K562 (cell line): ENCODE measurements around the gene STEEP1. TPM values are rescaled to one million over a fixed set of nuclear protein-coding genes. Genes with fewer than 3 reads are reported as not detected.
"Not testable (repeated sequence)": the region's sequence is repeated elsewhere in the genome, so short reads cannot be mapped to it uniquely, and the experiment has no call there.

ENCODE experiments used
- ATAC-seq: fragments of 200-7000 bp; cut with Tn5 transposase; 3 replicates; pipeline ENCODE4 v1.9.1; 2020; ENCODE audit warnings: moderate library complexity
- BruUV-seq: library from RNA; stranded (reverse); fragments of 400-500 nt; replicated peaks from 2 replicates; lab custom pipeline; 2021; lab: Mats Ljungman, UMichigan
- CTCF ChIA-PET: fragments of 300-600 bp; formaldehyde crosslinking; extraction: SDS; loops from one replicate; lab custom pipeline; 2021; ENCODE audit warnings: low intra/inter-chr PET ratio; lab: Yijun Ruan, JAX
- POLR2A ChIA-PET: fragments of 300-600, 350-650 bp; sonication (Branson Sonifier 250); formaldehyde crosslinking; extraction: SDS; loops from one replicate; lab custom pipeline; 2021; ENCODE audit warnings: antibody characterized with exemption, inconsistent platforms; lab: Yijun Ruan, JAX
- DNase-seq, 4 experiments: peaks; one replicate each; pipeline versions ENCODE4 v3.0.0 to v3.0.0-alpha.2; 2011 to 2018; ENCODE audit warnings: low spot score in 3 of 4, mixed read lengths in 3 of 4; ENCODE audit errors: extremely low read depth in 1 of 4
- FAIRE-seq: peaks from 2 replicates; lab custom pipeline; 2011; peaks lifted over from hg19 to GRCh38; lab: Jason Lieb, UNC
- H2AFZ ChIP-seq: 2 replicates; pipeline ENCODE4 v1.6.0; 2011; ENCODE audit warnings: low read depth, low read length, control low read depth, inconsistent platforms
- H3K27ac ChIP-seq: fragments of 200-600 bp; 3 replicates; pipeline ENCODE4 v1.8.0; 2011; ENCODE audit warnings: low read depth, mild to moderate bottlenecking, control low read depth, inconsistent platforms, low read length, moderate library complexity, mixed read lengths; ENCODE audit errors: extremely low read depth
- H3K27me3 ChIP-seq, 2 experiments: fragments of 300-600 bp in 1 of 2; 2 replicates in 1 of 2; 3 replicates in 1 of 2; pipeline versions ENCODE4 v1.6.0 to v1.8.0; 2011; ENCODE audit warnings: inconsistent platforms in 2 of 2, low read length in 2 of 2, mild to moderate bottlenecking in 1 of 2, mixed read lengths in 1 of 2, moderate library complexity in 1 of 2; ENCODE audit not compliant: control insufficient read depth in 2 of 2, insufficient read depth in 2 of 2
- H3K36me3 ChIP-seq: fragments of 300-600 bp; 3 replicates; pipeline ENCODE4 v1.8.0; 2011; ENCODE audit warnings: mild to moderate bottlenecking, low read length, inconsistent platforms; ENCODE audit not compliant: control insufficient read depth, insufficient read depth
- H3K4me1 ChIP-seq, 2 experiments: fragments of 200-600 bp in 1 of 2; replicated peaks in 1 of 2; 2 replicates in 1 of 2; 3 replicates in 1 of 2; pipeline versions ENCODE4 v1.5.1 to v1.8.0; 2011; ENCODE audit warnings: inconsistent platforms in 2 of 2, low read length in 2 of 2, mild to moderate bottlenecking in 1 of 2, mixed read lengths in 1 of 2, moderate library complexity in 1 of 2; ENCODE audit not compliant: control insufficient read depth in 2 of 2, insufficient read depth in 2 of 2
- H3K4me2 ChIP-seq: 2 replicates; pipeline ENCODE4 v1.6.1; 2011; ENCODE audit warnings: low read length, control low read depth, inconsistent platforms, mixed read lengths; ENCODE audit not compliant: insufficient read depth
- H3K4me3 ChIP-seq: fragments of 200-600 bp; sonication (generic), shearing (Covaris generic); 2 replicates; pipeline ENCODE4 v1.5.1; 2016; ENCODE audit warnings: control low read depth, inconsistent platforms
- H3K79me2 ChIP-seq: fragments of 200-600 bp; 3 replicates; pipeline ENCODE4 v1.8.0; 2011; ENCODE audit warnings: low read length, inconsistent platforms; ENCODE audit not compliant: control insufficient read depth, insufficient read depth
- H3K9ac ChIP-seq, 2 experiments: 2 replicates each; pipeline versions ENCODE4 v1.6.0 to v1.6.1; 2011; ENCODE audit warnings: low read depth in 2 of 2, low read length in 2 of 2, control low read depth in 1 of 2, inconsistent platforms in 1 of 2, mild to moderate bottlenecking in 1 of 2, mixed read lengths in 1 of 2; ENCODE audit not compliant: insufficient read depth in 1 of 2
- H3K9me1 ChIP-seq: one replicate; pipeline ENCODE4 v1.6.0; 2011; ENCODE audit warnings: inconsistent platforms, mild to moderate bottlenecking, low read length, moderate library complexity; ENCODE audit not compliant: control insufficient read depth, insufficient read depth
- H3K9me3 ChIP-seq: replicated peaks from 2 replicates; pipeline ENCODE4 v1.5.1; 2011; ENCODE audit warnings: low read depth, low read length, inconsistent platforms; ENCODE audit not compliant: control insufficient read depth, insufficient read depth
- H4K20me1 ChIP-seq: replicated peaks from 2 replicates; pipeline ENCODE4 v1.6.1; 2011; ENCODE audit warnings: low read length, inconsistent platforms, mixed read lengths; ENCODE audit not compliant: control insufficient read depth, insufficient read depth
- ARID3A ChIP-seq: IDR thresholded peaks from 2 replicates; pipeline ENCODE4 v1.6.1; 2012; ENCODE audit warnings: low read depth, low read length, improper control_type of control experiment, borderline replicate concordance
- DEAF1 ChIP-seq: fragments of 450-650 bp; formaldehyde crosslinking; IDR thresholded peaks from 2 replicates; pipeline ENCODE4 v1.4.0; 2020; ENCODE audit warnings: mild to moderate bottlenecking, moderate library complexity
- NRF1 ChIP-seq, 2 experiments: fragments of 450-650 bp; IDR thresholded peaks in 1 of 2; conservative IDR thresholded peaks in 1 of 2; 2 replicates each; pipeline ENCODE4 v1.6.1; 2014; ENCODE audit warnings: mild to moderate bottlenecking in 2 of 2
- SRSF1 ChIP-seq: fragments of 200-400 bp; formaldehyde crosslinking; IDR thresholded peaks from 2 replicates; pipeline ENCODE4 v1.6.1; 2017; ENCODE audit warnings: mild to moderate bottlenecking, low read depth, low read length, moderate library complexity
- STAT5A ChIP-seq: IDR thresholded peaks from 2 replicates; pipeline ENCODE4 v1.6.1; 2012; ENCODE audit warnings: low read length, inconsistent platforms, borderline replicate concordance
- XRCC5 ChIP-seq: fragments of 200-400 bp; formaldehyde crosslinking; IDR thresholded peaks from 2 replicates; pipeline ENCODE4 v1.6.1; 2017; ENCODE audit warnings: low read depth, mild to moderate bottlenecking, low read length
- ZBTB8A ChIP-seq: fragments of 450-650 bp; IDR thresholded peaks from 2 replicates; pipeline ENCODE4 v1.6.1; 2018; ENCODE audit warnings: mild to moderate bottlenecking, moderate library complexity; ENCODE audit not compliant: partially characterized antibody
- ZNF764 ChIP-seq: fragments of 250-450 bp; sonication (Bioruptor Pico); IDR thresholded peaks from 2 replicates; pipeline ENCODE4 v1.4.0; 2020; ENCODE audit warnings: low read depth, mild to moderate bottlenecking, moderate library complexity
- WGBS: fragments of 100-300 bp; shearing (Covaris generic); methylation state at CpG from one replicate; pipeline ENCODE4 v1.1.6; 2016; ENCODE audit warnings: low coverage, mixed read lengths; ENCODE audit not compliant: insufficient coverage; ENCODE audit errors: missing lambda C conversion rate; 5-methylcytosine and 5-hydroxymethylcytosine counted together
- in situ Hi-C: fragments of 300-500 bp; cut with MboI; formaldehyde crosslinking; loops from 4 replicates; pipeline ENCODE4 v1.15.0; 2018; ENCODE audit warnings: inconsistent platforms, mixed read lengths
- intact Hi-C: fragments of 100-400 bp; cut with micrococcal nuclease; formaldehyde crosslinking; loops from 2 replicates; pipeline ENCODE4 v1.14.2; 2022
- polyA plus RNA-seq, 8 experiments: library from polyadenylated mRNA; depleted of rRNA in 4 of 8; stranded (reverse) in 5 of 8; unstranded in 3 of 8; fragments of >200 nt; fragmentation: Nextera tagmentation in 2 of 8; fragmentation: Illumina TruSeq in 1 of 8; extraction: Ambion mirVana in 2 of 8; extraction: Trizol in 1 of 8; gene quantifications; 2 replicates each; pipeline versions ENCODE4 v1.2.1 to v1.2.3, GENCODE V29; 2011 to 2014; ENCODE audit warnings: inconsistent platforms in 1 of 8, missing spikeins in 1 of 8
- total RNA-seq, 7 experiments: library from RNA; depleted of rRNA in 6 of 7; stranded (reverse); fragments of >200 nt in 6 of 7; fragmentation: Illumina TruSeq in 2 of 7; extraction: Trizol in 2 of 7; gene quantifications; 2 replicates each; pipeline versions ENCODE4 v1.2.1 to v1.2.3, GENCODE V29; 2011 to 2021; ENCODE audit warnings: low replicate concordance in 1 of 7
- TF ChIP-seq, protein P1 (sequence below): fragments of 250-450 bp; sonication (Bioruptor Pico); IDR thresholded peaks from 2 replicates; pipeline ENCODE4 v1.4.0; 2020

STEEP1 gene
- total and polyA plus RNA-seq, 9 of the 15 experiments (the other 6 are each of a cell fraction or from before 2014, with no cell fraction given) = 15.0 to 73.7 (median 40.3) TPM

- Histone ChIP-seq H3K36me3 (no peaks in the 10 kb centered on the region), H3K9ac (no peak overlapping the region), H4K20me1 (no peaks in the 10 kb centered on the region), H3K27ac (no peak overlapping the region), H3K4me2 (no peak overlapping the region), H3K27me3 (peaks cover 0 to 3% of the 10 kb centered on the region in 2 experiments; a peak in 1 of 5 replicates), H3K79me2 (no peaks in the 10 kb centered on the region), H3K4me3 (no peak overlapping the region), H3K4me1 (no peaks in the 10 kb centered on the region; a peak in 1 of 5 replicates), H3K9me3 (no peaks in the 10 kb centered on the region)
- ChIA-PET CTCF (no interaction called here), POLR2A (no interaction called here)
- in situ Hi-C loops = no loop called here
- no peak for FAIRE-seq
- intact Hi-C loops = no loop called here
- TF ChIP-seq STAT5A (no peak), DEAF1 (CRISPR knock-in tag) (no peak), ZNF764 (no peak), ARID3A (no peak), NRF1 (conservative IDR thresholded peaks at IDR 0.05 in 1 of 2, IDR thresholded peaks at IDR 0.05 in 1 of 2) (no peak), XRCC5 (no peak), SRSF1 (no peak), ZBTB8A (no peak)
- TF ChIP-seq, protein P1, sequence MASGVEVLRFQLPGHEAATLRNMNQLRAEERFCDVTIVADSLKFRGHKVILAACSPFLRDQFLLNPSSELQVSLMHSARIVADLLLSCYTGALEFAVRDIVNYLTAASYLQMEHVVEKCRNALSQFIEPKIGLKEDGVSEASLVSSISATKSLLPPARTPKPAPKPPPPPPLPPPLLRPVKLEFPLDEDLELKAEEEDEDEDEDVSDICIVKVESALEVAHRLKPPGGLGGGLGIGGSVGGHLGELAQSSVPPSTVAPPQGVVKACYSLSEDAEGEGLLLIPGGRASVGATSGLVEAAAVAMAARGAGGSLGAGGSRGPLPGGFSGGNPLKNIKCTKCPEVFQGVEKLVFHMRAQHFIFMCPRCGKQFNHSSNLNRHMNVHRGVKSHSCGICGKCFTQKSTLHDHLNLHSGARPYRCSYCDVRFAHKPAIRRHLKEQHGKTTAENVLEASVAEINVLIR = no peak
- TF ChIP-seq, all 486 proteins: peak for 0
- 13% methylated on average over 4 of the region's 4 CpGs for WGBS
- ATAC-seq (no peak), DNase-seq (no peak)
- no peaks in the 10 kb centered on the region for H3K9me1 ChIP-seq
- no peak overlapping the region for H2AFZ ChIP-seq
- no TSS peak for BruUV-seq
Measured at GRCh38 chrX:119505945-119506344, 59.3 kb downstream of the STEEP1 start.

GRCh38 chrX:119505145-119505544, 60.1 kb downstream of the STEEP1 start:
- H3K4me2 ChIP-seq, H3K4me1 ChIP-seq, DNase-seq, FAIRE-seq, CTCF ChIA-PET, H3K36me3 ChIP-seq, H3K27ac ChIP-seq, intact Hi-C loops, ATAC-seq, POLR2A ChIA-PET, H3K9ac ChIP-seq, H3K4me3 ChIP-seq, H3K27me3 ChIP-seq, in situ Hi-C loops, H3K9me1 ChIP-seq, H4K20me1 ChIP-seq, H3K9me3 ChIP-seq, BruUV-seq, H3K79me2 ChIP-seq, H2AFZ ChIP-seq: not testable (repeated sequence)
- 34% methylated on average over 5 of the region's 10 CpGs for WGBS
